Heart left ventricle (tissue), 13 donors: ENCODE results near the gene STK4.

ENCODE experiments used
- POLR2A ChIP-seq, 2 donors: fragments of 450-650 bp; IDR thresholded peaks; one replicate each; pipeline ENCODE4 v1.6.1; 2017; ENCODE audit warnings: antibody characterized with exemption in 2 of 2, mild to moderate bottlenecking in 2 of 2, moderate library complexity in 2 of 2
- TF ChIP-seq, protein P1 (sequence below), 12 donors: fragments of 200-600 bp; sonication (generic) in 4 of 12; IDR thresholded peaks; one replicate each; pipeline versions ENCODE4 v1.5.0 to v1.8.0; 2018 to 2022; ENCODE audit warnings: antibody characterized with exemption in 12 of 12, mild to moderate bottlenecking in 5 of 12
- donor health status: ischemic (EF 13 %, LVEDD 7.1; RV severe dilation, severe dysfunction).
- donor health status: DM: no; HTN: yes; CAD: no.
- donor health status: DM: no; HTN: no; CAD: no.
- donor health status: ischemic (EF 25% LVEDD 6.9; RV normal size, moderate dysfunction).
- donor health status: ischemic (EF 25% LVEDD 5.7; RV mildly dilated, moderate dysfunction).
- donor health status: ischemic (EF 35%, LVEDD 5.7; RV mildly dilated, moderate dysfunction).
- donor health status: nonischemic (EF 11% LVEDD 7.7; RV severe dilation, severe dysfunction).
- donor health status: DM: yes; HTN: yes; CAD: no.
- donor health status: PGD.
- donor health status: ischemic (EF 29% LVEDD 5.4; RV normal size, mild dysfunction).
- donor health status: nonischemic (EF 23%, LVEDD 6.1; RV moderate dilation, normal function).

DNA sequence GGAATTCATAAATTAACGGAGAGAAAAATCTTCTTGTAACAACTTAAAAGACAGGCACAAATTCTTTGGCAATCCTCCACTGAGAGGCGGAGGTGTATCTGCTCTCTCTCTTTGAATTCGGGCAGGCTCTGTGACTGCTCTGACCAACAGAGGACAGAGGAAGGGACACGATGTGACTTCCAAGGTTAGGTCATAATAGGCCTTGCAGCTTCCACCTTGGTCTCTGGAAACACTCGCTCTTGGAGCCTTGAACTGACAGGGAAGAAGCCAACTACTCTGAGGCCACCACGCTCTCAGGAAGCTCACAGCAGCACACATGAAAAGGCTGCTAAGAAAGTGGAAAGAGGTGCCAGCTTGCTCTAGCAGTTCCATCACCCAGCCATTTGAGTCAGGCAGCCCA is 21.1 kb upstream of the STK4 start:
- no peak for TF ChIP-seq POLR2A (IDR thresholded peaks at IDR 0.05)
- TF ChIP-seq, protein P1, sequence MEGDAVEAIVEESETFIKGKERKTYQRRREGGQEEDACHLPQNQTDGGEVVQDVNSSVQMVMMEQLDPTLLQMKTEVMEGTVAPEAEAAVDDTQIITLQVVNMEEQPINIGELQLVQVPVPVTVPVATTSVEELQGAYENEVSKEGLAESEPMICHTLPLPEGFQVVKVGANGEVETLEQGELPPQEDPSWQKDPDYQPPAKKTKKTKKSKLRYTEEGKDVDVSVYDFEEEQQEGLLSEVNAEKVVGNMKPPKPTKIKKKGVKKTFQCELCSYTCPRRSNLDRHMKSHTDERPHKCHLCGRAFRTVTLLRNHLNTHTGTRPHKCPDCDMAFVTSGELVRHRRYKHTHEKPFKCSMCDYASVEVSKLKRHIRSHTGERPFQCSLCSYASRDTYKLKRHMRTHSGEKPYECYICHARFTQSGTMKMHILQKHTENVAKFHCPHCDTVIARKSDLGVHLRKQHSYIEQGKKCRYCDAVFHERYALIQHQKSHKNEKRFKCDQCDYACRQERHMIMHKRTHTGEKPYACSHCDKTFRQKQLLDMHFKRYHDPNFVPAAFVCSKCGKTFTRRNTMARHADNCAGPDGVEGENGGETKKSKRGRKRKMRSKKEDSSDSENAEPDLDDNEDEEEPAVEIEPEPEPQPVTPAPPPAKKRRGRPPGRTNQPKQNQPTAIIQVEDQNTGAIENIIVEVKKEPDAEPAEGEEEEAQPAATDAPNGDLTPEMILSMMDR (IDR thresholded peaks at IDR 0.05): no peak
